Neural cell (in vitro differentiated cells): ENCODE data around the gene AATK. TPM values are rescaled to one million over a fixed set of nuclear protein-coding genes. Genes with fewer than 3 reads are reported as not detected.

Experiments
- H2AFZ ChIP-seq: fragments of 200-600, 300-800 bp; sonication (generic), shearing (Covaris generic); 2 replicates; pipeline ENCODE4 v1.6.0; 2014; ENCODE audit warnings: low read depth, mild to moderate bottlenecking, antibody characterized with exemption, low read length, moderate library complexity
- H3F3A ChIP-seq: fragments of 200-600 bp; shearing (Covaris generic); 2 replicates; pipeline ENCODE4 v1.6.1; 2016; ENCODE audit warnings: mild to moderate bottlenecking, moderate library complexity, mixed read lengths, antibody characterized with exemption, low read length; ENCODE audit not compliant: insufficient read depth, poor library complexity, severe bottlenecking
- H3K27ac ChIP-seq: fragments of 200-600, 300-800 bp; sonication (generic), shearing (Covaris generic); 2 replicates; pipeline ENCODE4 v1.5.1; 2014; ENCODE audit warnings: mild to moderate bottlenecking, low read length, moderate library complexity
- H3K27me3 ChIP-seq: fragments of 300-800, 200-600 bp; sonication (generic), shearing (Covaris generic); 2 replicates; pipeline ENCODE4 v1.6.0; 2014; ENCODE audit warnings: mild to moderate bottlenecking, low read depth, low read length, moderate library complexity; ENCODE audit not compliant: insufficient read depth
- H3K36me3 ChIP-seq: fragments of 300-800, 200-600 bp; sonication (generic), shearing (Covaris generic); 2 replicates; pipeline ENCODE4 v1.5.1; 2014; ENCODE audit warnings: mild to moderate bottlenecking, antibody characterized with exemption, low read length, moderate library complexity; ENCODE audit not compliant: insufficient read depth
- H3K4me2 ChIP-seq: fragments of 300-800, 200-600 bp; sonication (generic), shearing (Covaris generic); 2 replicates; pipeline ENCODE4 v1.6.0; 2014; ENCODE audit warnings: mild to moderate bottlenecking, low read length
- H3K4me3 ChIP-seq: fragments of 300-800, 200-600 bp; sonication (generic), shearing (Covaris generic); 2 replicates; pipeline ENCODE4 v1.5.1; 2014; ENCODE audit warnings: mild to moderate bottlenecking, low read length, moderate library complexity
- H3K79me2 ChIP-seq: fragments of 200-600 bp; shearing (Covaris generic); replicated peaks from 2 replicates; pipeline ENCODE4 v1.6.0; 2014; ENCODE audit warnings: mild to moderate bottlenecking, low read length, moderate library complexity; ENCODE audit not compliant: insufficient read depth
- H3K9ac ChIP-seq: fragments of 300-800, 200-600 bp; sonication (generic), shearing (Covaris generic); 2 replicates; pipeline ENCODE4 v1.6.1; 2016; ENCODE audit warnings: mild to moderate bottlenecking, low read length, mixed read lengths
- H3K9me2 ChIP-seq: fragments of 200-600 bp; shearing (Covaris generic); 2 replicates; pipeline ENCODE4 v1.6.1; 2016; ENCODE audit warnings: mild to moderate bottlenecking, low read length, mixed read lengths; ENCODE audit not compliant: insufficient read depth
- H3K9me3 ChIP-seq: fragments of 200-600, 300-800 bp; sonication (generic), shearing (Covaris generic); 2 replicates; pipeline ENCODE4 v1.6.1; 2016; ENCODE audit warnings: mild to moderate bottlenecking, mixed run types, low read length, moderate library complexity, mixed read lengths
- H4K20me1 ChIP-seq: fragments of 200-600 bp; shearing (Covaris generic); 2 replicates; pipeline ENCODE4 v1.6.1; 2016; ENCODE audit warnings: mild to moderate bottlenecking, mixed run types; ENCODE audit not compliant: insufficient read depth
- EP300 ChIP-seq: fragments of 450-650 bp; conservative IDR thresholded peaks from 2 replicates; pipeline ENCODE4 v1.6.1; 2014; ENCODE audit warnings: antibody characterized with exemption, mild to moderate bottlenecking, moderate library complexity; ENCODE audit not compliant: poor library complexity, severe bottlenecking
- EZH2 ChIP-seq: fragments of 200-600, 300-800 bp; shearing (Covaris generic), sonication (generic); IDR thresholded peaks from 2 replicates; pipeline ENCODE4 v1.6.1; 2014; ENCODE audit warnings: antibody characterized with exemption, low read length, borderline replicate concordance, mild to moderate bottlenecking; ENCODE audit not compliant: insufficient read depth, poor library complexity, severe bottlenecking
- MXI1 ChIP-seq: fragments of 450-650 bp; conservative IDR thresholded peaks from 2 replicates; pipeline ENCODE4 v1.6.1; 2014; ENCODE audit warnings: antibody characterized with exemption, mild to moderate bottlenecking; ENCODE audit not compliant: poor library complexity, severe bottlenecking
- POLR2AphosphoS5 ChIP-seq: IDR thresholded peaks from 2 replicates; pipeline ENCODE4 v1.6.1; 2012
- RAD21 ChIP-seq: fragments of 450-650 bp; conservative IDR thresholded peaks from 2 replicates; pipeline ENCODE4 v1.6.1; 2014; ENCODE audit warnings: antibody characterized with exemption, mild to moderate bottlenecking, moderate library complexity
- SMC3 ChIP-seq: fragments of 450-650 bp; conservative IDR thresholded peaks from 2 replicates; pipeline ENCODE4 v1.6.1; 2014; ENCODE audit warnings: antibody characterized with exemption, mild to moderate bottlenecking, moderate library complexity; ENCODE audit not compliant: poor library complexity
- TAF1 ChIP-seq: IDR thresholded peaks from 2 replicates; pipeline ENCODE4 v1.6.1; 2012; ENCODE audit warnings: low read depth
- polyA plus RNA-seq: library from polyadenylated mRNA; depleted of rRNA; stranded (reverse); fragments of >200 nt; gene quantifications from 2 replicates; pipeline ENCODE4 v1.2.3, GENCODE V29; 2014
- TF ChIP-seq, protein P1 (sequence below): IDR thresholded peaks from 2 replicates; pipeline ENCODE4 v1.6.1; 2012; ENCODE audit warnings: borderline replicate concordance
- TF ChIP-seq, protein P2 (sequence below): fragments of 450-650 bp; IDR thresholded peaks from 2 replicates; pipeline ENCODE4 v1.5.1; 2014; ENCODE audit warnings: antibody characterized with exemption, mild to moderate bottlenecking, moderate library complexity; ENCODE audit not compliant: poor library complexity, severe bottlenecking

The AATK gene
- polyA plus RNA-seq, 1 donor from 2014 or later, result 11.1 TPM

DNA sequence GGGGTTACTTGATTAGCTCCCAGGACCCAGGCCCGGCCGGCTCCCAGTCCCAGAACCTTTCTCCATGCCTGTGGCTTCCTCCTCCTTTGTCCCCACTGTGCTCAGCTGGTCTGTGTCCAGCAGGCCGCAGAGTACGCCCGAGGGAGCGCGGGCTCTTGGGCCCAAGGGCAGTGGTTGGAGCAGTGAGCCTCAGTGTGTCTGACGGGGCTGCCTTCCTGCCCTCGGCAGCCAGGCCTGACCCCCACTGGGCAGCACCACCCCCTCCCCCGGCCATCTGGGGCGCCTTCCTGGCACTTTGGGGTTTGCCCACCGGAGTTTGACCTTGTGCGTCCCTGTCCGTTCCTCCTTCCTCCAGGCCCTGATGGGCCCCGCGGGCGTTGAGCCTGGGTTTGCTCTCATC is 63.2 kb downstream of the AATK start:
- H3K4me3 ChIP-seq, result no peak overlapping the region
- no peaks in the 10 kb centered on the region for H4K20me1 ChIP-seq
- H3K27me3 ChIP-seq, result no peaks in the 10 kb centered on the region
- H3K9me2 ChIP-seq, result no peaks in the 10 kb centered on the region
- H3K4me2 ChIP-seq, result no peak overlapping the region
- H3K79me2 ChIP-seq, result no peaks in the 10 kb centered on the region
- H3K9me3 ChIP-seq, result no peaks in the 10 kb centered on the region
- H3F3A ChIP-seq, result no peaks in the 10 kb centered on the region
- H3K36me3 ChIP-seq, result no peaks in the 10 kb centered on the region
- H2AFZ ChIP-seq, result no peak overlapping the region
- TF ChIP-seq MXI1 (no peak), RAD21 (no peak), POLR2AphosphoS5 (no peak), EZH2 (no peak), TAF1 (no peak), EP300 (no peak), SMC3 (no peak)
- TF ChIP-seq, protein P1, sequence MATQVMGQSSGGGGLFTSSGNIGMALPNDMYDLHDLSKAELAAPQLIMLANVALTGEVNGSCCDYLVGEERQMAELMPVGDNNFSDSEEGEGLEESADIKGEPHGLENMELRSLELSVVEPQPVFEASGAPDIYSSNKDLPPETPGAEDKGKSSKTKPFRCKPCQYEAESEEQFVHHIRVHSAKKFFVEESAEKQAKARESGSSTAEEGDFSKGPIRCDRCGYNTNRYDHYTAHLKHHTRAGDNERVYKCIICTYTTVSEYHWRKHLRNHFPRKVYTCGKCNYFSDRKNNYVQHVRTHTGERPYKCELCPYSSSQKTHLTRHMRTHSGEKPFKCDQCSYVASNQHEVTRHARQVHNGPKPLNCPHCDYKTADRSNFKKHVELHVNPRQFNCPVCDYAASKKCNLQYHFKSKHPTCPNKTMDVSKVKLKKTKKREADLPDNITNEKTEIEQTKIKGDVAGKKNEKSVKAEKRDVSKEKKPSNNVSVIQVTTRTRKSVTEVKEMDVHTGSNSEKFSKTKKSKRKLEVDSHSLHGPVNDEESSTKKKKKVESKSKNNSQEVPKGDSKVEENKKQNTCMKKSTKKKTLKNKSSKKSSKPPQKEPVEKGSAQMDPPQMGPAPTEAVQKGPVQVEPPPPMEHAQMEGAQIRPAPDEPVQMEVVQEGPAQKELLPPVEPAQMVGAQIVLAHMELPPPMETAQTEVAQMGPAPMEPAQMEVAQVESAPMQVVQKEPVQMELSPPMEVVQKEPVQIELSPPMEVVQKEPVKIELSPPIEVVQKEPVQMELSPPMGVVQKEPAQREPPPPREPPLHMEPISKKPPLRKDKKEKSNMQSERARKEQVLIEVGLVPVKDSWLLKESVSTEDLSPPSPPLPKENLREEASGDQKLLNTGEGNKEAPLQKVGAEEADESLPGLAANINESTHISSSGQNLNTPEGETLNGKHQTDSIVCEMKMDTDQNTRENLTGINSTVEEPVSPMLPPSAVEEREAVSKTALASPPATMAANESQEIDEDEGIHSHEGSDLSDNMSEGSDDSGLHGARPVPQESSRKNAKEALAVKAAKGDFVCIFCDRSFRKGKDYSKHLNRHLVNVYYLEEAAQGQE, result no peak
- TF ChIP-seq, protein P2, sequence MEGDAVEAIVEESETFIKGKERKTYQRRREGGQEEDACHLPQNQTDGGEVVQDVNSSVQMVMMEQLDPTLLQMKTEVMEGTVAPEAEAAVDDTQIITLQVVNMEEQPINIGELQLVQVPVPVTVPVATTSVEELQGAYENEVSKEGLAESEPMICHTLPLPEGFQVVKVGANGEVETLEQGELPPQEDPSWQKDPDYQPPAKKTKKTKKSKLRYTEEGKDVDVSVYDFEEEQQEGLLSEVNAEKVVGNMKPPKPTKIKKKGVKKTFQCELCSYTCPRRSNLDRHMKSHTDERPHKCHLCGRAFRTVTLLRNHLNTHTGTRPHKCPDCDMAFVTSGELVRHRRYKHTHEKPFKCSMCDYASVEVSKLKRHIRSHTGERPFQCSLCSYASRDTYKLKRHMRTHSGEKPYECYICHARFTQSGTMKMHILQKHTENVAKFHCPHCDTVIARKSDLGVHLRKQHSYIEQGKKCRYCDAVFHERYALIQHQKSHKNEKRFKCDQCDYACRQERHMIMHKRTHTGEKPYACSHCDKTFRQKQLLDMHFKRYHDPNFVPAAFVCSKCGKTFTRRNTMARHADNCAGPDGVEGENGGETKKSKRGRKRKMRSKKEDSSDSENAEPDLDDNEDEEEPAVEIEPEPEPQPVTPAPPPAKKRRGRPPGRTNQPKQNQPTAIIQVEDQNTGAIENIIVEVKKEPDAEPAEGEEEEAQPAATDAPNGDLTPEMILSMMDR, result no peak
- H3K9ac ChIP-seq, result no peak overlapping the region
- no peak overlapping the region for H3K27ac ChIP-seq

DNA sequence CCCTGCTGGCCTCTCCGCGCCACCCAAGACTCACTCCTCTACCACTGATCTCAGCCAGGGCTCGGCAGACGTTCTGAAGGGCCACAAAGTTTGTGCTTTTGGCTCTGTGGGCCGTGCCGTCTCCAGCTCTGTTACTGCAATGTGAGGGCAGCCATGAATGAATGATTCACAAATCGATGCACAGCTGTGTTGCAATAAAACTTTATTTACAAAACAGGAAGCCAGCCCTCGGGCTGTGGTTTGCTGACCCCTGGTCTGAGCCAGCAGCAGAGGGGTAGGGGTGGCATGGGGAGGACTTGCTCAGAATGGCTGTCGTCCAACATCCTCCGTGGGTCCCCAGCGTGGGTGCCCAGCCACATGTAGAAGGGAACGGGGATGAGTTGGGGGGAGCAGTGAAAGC is 63.7 kb downstream of the AATK start:
- TF ChIP-seq, protein P1, result no peak
- no peak for TF ChIP-seq RAD21
- TF ChIP-seq, protein P2, result no peak
- no peak for TF ChIP-seq EZH2
- no peak for TF ChIP-seq EP300
- TF ChIP-seq TAF1, result no peak
- no peak overlapping the region for H3K4me3 ChIP-seq
- H3F3A ChIP-seq, result no peaks in the 10 kb centered on the region
- H3K9me3 ChIP-seq, result no peaks in the 10 kb centered on the region
- no peak overlapping the region for H3K9ac ChIP-seq
- H3K27me3 ChIP-seq, result no peaks in the 10 kb centered on the region
- no peaks in the 10 kb centered on the region for H3K9me2 ChIP-seq
- H4K20me1 ChIP-seq, result no peaks in the 10 kb centered on the region
- H2AFZ ChIP-seq, result no peak overlapping the region
- H3K36me3 ChIP-seq, result no peaks in the 10 kb centered on the region
- H3K79me2 ChIP-seq, result no peaks in the 10 kb centered on the region
- H3K4me2 ChIP-seq, result no peak overlapping the region
- no peak overlapping the region for H3K27ac ChIP-seq
